Adrenal gland (tissue), 12 donors: Measurements from ENCODE around the gene ALKAL2. TPM values are rescaled to one million over a fixed set of nuclear protein-coding genes. Genes with fewer than 3 reads are reported as not detected.

Source experiments
- DNase-seq, 7 donors: peaks; one replicate each; pipeline ENCODE4 v3.0.0-alpha.2; 2019 to 2020
- H3K27ac ChIP-seq, 5 donors: fragments of 200-600 bp; sonication (generic) in 4 of 5; 1 replicate in 3 of 5; 2 replicates in 2 of 5; pipeline versions ENCODE4 v1.5.1 to v1.8.0; 2016 to 2020; ENCODE audit warnings: mild to moderate bottlenecking in 1 of 5
- H3K27me3 ChIP-seq: fragments of 200-600 bp; 2 replicates; pipeline ENCODE4 v1.8.0; 2021
- H3K36me3 ChIP-seq, 2 donors: fragments of 200-600 bp; replicated peaks in 1 of 2; 1 replicate in 1 of 2; 2 replicates in 1 of 2; pipeline versions ENCODE4 v1.5.1 to v1.8.0; 2018 to 2022
- H3K4me1 ChIP-seq, 2 donors: fragments of 200-600 bp; replicated peaks in 1 of 2; 1 replicate in 1 of 2; 2 replicates in 1 of 2; pipeline versions ENCODE4 v1.5.1 to v1.8.0; 2018 to 2021
- H3K4me3 ChIP-seq, 4 donors: fragments of 200-600 bp; sonication (generic) in 3 of 4; one replicate each; pipeline ENCODE4 v1.5.1; 2016 to 2018
- H3K9me3 ChIP-seq, 3 donors: fragments of 200-600 bp; sonication (generic) in 1 of 3; replicated peaks in 1 of 3; 1 replicate in 2 of 3; 2 replicates in 1 of 3; pipeline versions ENCODE4 v1.5.1 to v1.8.0; 2016 to 2021
- CTCF ChIP-seq, 6 experiments: fragments of 450-650 bp in 4 of 6; fragments of 200-600 bp in 2 of 6; sonication (generic) in 1 of 6; IDR thresholded peaks; 1 replicate in 5 of 6; 2 replicates in 1 of 6; pipeline versions ENCODE4 v1.5.1 to v1.8.0; 2016 to 2021; ENCODE audit warnings: antibody characterized with exemption in 6 of 6, mild to moderate bottlenecking in 2 of 6, moderate library complexity in 1 of 6
- POLR2A ChIP-seq, 2 donors: fragments of 450-650 bp; IDR thresholded peaks; one replicate each; pipeline ENCODE4 v1.6.1; 2017; ENCODE audit warnings: antibody characterized with exemption in 2 of 2, mild to moderate bottlenecking in 2 of 2, moderate library complexity in 1 of 2
- WGBS, 4 donors: extraction: QIAGEN DNeasy Blood & Tissue Kit in 2 of 4; methylation state at CpG; one replicate each; pipeline versions ENCODE4 v1.1.5 to v1.1.7; 2013 to 2017; 5-methylcytosine and 5-hydroxymethylcytosine counted together
- intact Hi-C, 2 donors: fragments of 100-400 bp; cut with DNase I; formaldehyde crosslinking; loops; one replicate each; pipeline versions ENCODE4 v1.14.1 to v1.15.0; 2022 to 2023
- polyA plus RNA-seq, 3 donors: library from polyadenylated mRNA; stranded (reverse); fragments of 200-250 nt in 2 of 3; fragments of 350-450 nt in 1 of 3; fragmentation: Illumina TruSeq in 1 of 3; extraction: RNeasy Lipid Tissue Mini Kit (QIAGEN cat#74804) in 1 of 3; gene quantifications; one replicate each; pipeline ENCODE4 v1.2.3, GENCODE V29; 2013 to 2014
- total RNA-seq, 9 donors: library from RNA; depleted of rRNA in 4 of 9; stranded (reverse); fragments of >200 nt in 4 of 9; fragments of 120-200 nt in 1 of 9; fragmentation: NEBNext Ultra II Directional in 1 of 9; extraction: Animal tissue kit (Norgen Biotek cat#: 25700) in 1 of 9; gene quantifications; one replicate each; pipeline versions ENCODE4 v1.1.0 to v1.2.4, GENCODE V29; 2013 to 2023
- donor health status: healthy with polysubstance abuse.
- donor health status: Bipolar disorder and iron deficiency.
- donor health status: DM: yes; HTN: yes; CAD: no.
- donor health status: DM: no; HTN: no; CAD: no.
- donor health status: DM: no; HTN: no; CAD: no.
- donor health status: DM: yes; HTN: yes; CAD: no.

ALKAL2 gene
- total and polyA plus RNA-seq, 12 donors: 40.3 to 316 (median 141) TPM

GRCh38 chr2:286774-287392, 1.0 kb downstream of the ALKAL2 start:
- H3K27me3 ChIP-seq: peaks cover 5% of the 10 kb centered on the region

GRCh38 chr2:286035-286434, 1.9 kb downstream of the ALKAL2 start:
- TF ChIP-seq CTCF (IDR thresholded peaks at IDR 0.05): no peak
- no peak for TF ChIP-seq POLR2A (IDR thresholded peaks at IDR 0.05)
- intact Hi-C loops: no loop called here
- Histone ChIP-seq H3K4me3 (peak overlapping the region in 1 of 4 donors; percentile 60), H3K27ac (peak overlapping the region in 3 of 5 donors; percentile 69 to 97 (median 95)), H3K9me3 (no peaks in the 10 kb centered on the region), H3K4me1 (peaks cover 33 to 60% of the 10 kb centered on the region in 2 donors), H3K36me3 (peaks cover 0 to 40% of the 10 kb centered on the region in 2 donors), H3K27me3 (peaks cover 5% of the 10 kb centered on the region)
- 65 to 72% (median 66%) methylated on average over 6 of the region's 6 CpGs for WGBS, 4 donors
- DNase-seq: no peak

More at GRCh38 chr2:286774-287392, 1.0 kb downstream of the ALKAL2 start:
- Histone ChIP-seq H3K9me3 (no peaks in the 10 kb centered on the region), H3K36me3 (peaks cover 0 to 32% of the 10 kb centered on the region in 2 donors), H3K27ac (peak overlapping the region; percentile 37 to 97 (median 89)), H3K4me3 (peak overlapping the region in 3 of 4 donors; percentile 5 to 60 (median 15)), H3K4me1 (peaks cover 25 to 52% of the 10 kb centered on the region in 2 donors)
- peak; percentile 51 to 78 (median 69) for DNase-seq
- intact Hi-C loops: no loop called here
- 9 to 15% (median 11%) methylated on average over 18 to 20 of the region's 20 CpGs for WGBS, 4 donors
- TF ChIP-seq POLR2A (IDR thresholded peaks at IDR 0.05) (peak in 1 of 2 donors; percentile 66), CTCF (IDR thresholded peaks at IDR 0.05) (peak in 1 of 6 experiments; percentile 7)

- peak in 1 of 2 donors; percentile 33 for TF ChIP-seq POLR2A (IDR thresholded peaks at IDR 0.05)
- TF ChIP-seq CTCF (IDR thresholded peaks at IDR 0.05): no peak
- DNase-seq: no peak
- intact Hi-C loops: no loop called here
- Histone ChIP-seq H3K9me3 (no peaks in the 10 kb centered on the region), H3K4me3 (peak overlapping the region in 1 of 4 donors; percentile 60), H3K27ac (peak overlapping the region in 3 of 5 donors; percentile 69 to 97 (median 95)), H3K27me3 (peaks cover 5% of the 10 kb centered on the region), H3K4me1 (peaks cover 38 to 65% of the 10 kb centered on the region in 2 donors), H3K36me3 (peaks cover 0 to 42% of the 10 kb centered on the region in 2 donors)
- WGBS, 4 donors: 58 to 78% (median 71%) methylated on average over 1 of the region's 1 CpG
These were observed 2.4 kb downstream of the ALKAL2 start for GRCh38 chr2:285531-285930.

- 57 to 74% (median 64%) methylated on average over 13 of the region's 13 CpGs for WGBS, 4 donors
- DNase-seq: no peak
- Histone ChIP-seq H3K27ac (peak overlapping the region in 3 of 5 donors; percentile 69 to 97 (median 95)), H3K27me3 (peaks cover 5% of the 10 kb centered on the region), H3K4me1 (peaks cover 42 to 70% of the 10 kb centered on the region in 2 donors), H3K4me3 (peak overlapping the region in 1 of 4 donors; percentile 60), H3K9me3 (no peaks in the 10 kb centered on the region), H3K36me3 (peaks cover 0 to 42% of the 10 kb centered on the region in 2 donors)
- TF ChIP-seq CTCF (IDR thresholded peaks at IDR 0.05) (no peak), POLR2A (IDR thresholded peaks at IDR 0.05) (no peak)
- intact Hi-C loops: no loop called here
These were observed 2.9 kb downstream of the ALKAL2 start for GRCh38 chr2:284896-285492.
